Mucosa of descending colon (tissue), 3 donors: ENCODE measurements around the gene MNAT1. TPM values are rescaled to one million over a fixed set of nuclear protein-coding genes. Genes with fewer than 3 reads are reported as not detected.

Experiments used
- ATAC-seq: fragments of 200-7000 bp; cut with Tn5 transposase; one replicate; pipeline ENCODE4 v1.9.1; 2020; ENCODE audit warnings: mild to moderate bottlenecking, moderate library complexity
- DNase-seq, 3 donors: peaks; one replicate each; pipeline ENCODE4 v3.0.0-alpha.2; 2020
- H3K36me3 ChIP-seq: fragments of 200-600 bp; one replicate; pipeline ENCODE4 v1.8.0; 2021; ENCODE audit warnings: low read depth, mild to moderate bottlenecking
- H3K4me1 ChIP-seq: fragments of 200-600 bp; one replicate; pipeline ENCODE4 v1.8.0; 2021; ENCODE audit warnings: low read depth, mild to moderate bottlenecking
- H3K4me3 ChIP-seq: fragments of 200-600 bp; one replicate; pipeline ENCODE4 v1.8.0; 2021; ENCODE audit warnings: mild to moderate bottlenecking
- H3K9me3 ChIP-seq: fragments of 200-600 bp; one replicate; pipeline ENCODE4 v1.8.0; 2021; ENCODE audit warnings: mild to moderate bottlenecking
- CTCF ChIP-seq: fragments of 200-600 bp; IDR thresholded peaks from one replicate; pipeline ENCODE4 v1.8.0; 2022; ENCODE audit warnings: antibody characterized with exemption, mild to moderate bottlenecking
- intact Hi-C, 2 donors: fragments of 100-400 bp; cut with DNase I in 1 of 2; cut with micrococcal nuclease in 1 of 2; formaldehyde crosslinking; loops; one replicate each; pipeline versions ENCODE4 v1.11.0 to v1.11.1; 2022; cut with DNase I, micrococcal nuclease
- long read RNA-seq, 2 donors: library from polyadenylated mRNA; unstranded; transcript quantifications; one replicate each; pipeline ENCODE4 v2.0.0, GENCODE V29; 2019 to 2021
- total RNA-seq, 3 donors: library from RNA; stranded (reverse); fragmentation: NEBNext Ultra II Directional in 2 of 3; extraction: Animal tissue kit (Norgen Biotek cat#: 25700) in 2 of 3; gene quantifications; one replicate each; pipeline versions ENCODE4 v1.2.1 to v1.2.4, GENCODE V29; 2021 to 2023
- donor health status: DM: no; HTN: no; CAD: no; lungs with moderate emphysema.
- donor health status: DM: no; HTN: no; CAD: no.
- donor health status: DM: no; HTN: yes; CAD: no.

MNAT1 gene
- total RNA-seq, result 10 to 100 TPM; 13.4 to 19.8 (median 14.3) TPM
- long read RNA-seq, donor 1, transcript MNAT1-201 (8 exons, 2,635 nt), result major isoform, 7 of 12 reads
- long read RNA-seq, donor 1, partial matches to known transcripts, result 3 of 12 reads
- long read RNA-seq, donor 1, other reads (novel, unspliced or antisense), result 1 of 12 reads
- long read RNA-seq, donor 2, transcript MNAT1-208 (4 exons, 1,097 nt), result major isoform, 5 of 12 reads
- long read RNA-seq, donor 2, partial matches to known transcripts, result 4 of 12 reads
- long read RNA-seq, donor 2, other reads (novel, unspliced or antisense), result 1 of 12 reads

GRCh38 chr14:60734465-60735242 lies at the start of gene MNAT1:
MNAT1 (plus strand) TSS chr14:60734761; CDS start chr14:60734863, 102 bp downstream.
- H3K4me1 ChIP-seq, result peaks cover 9% of the 10 kb centered on the region
- peak; percentile 98 for ATAC-seq
- no peak for TF ChIP-seq CTCF

GRCh38 chr14:60686865-60687264 lies 47.7 kb upstream of the MNAT1 start:
- intact Hi-C loops, result no loop called here
- no peaks in the 10 kb centered on the region for H3K9me3 ChIP-seq
- DNase-seq (no peak), ATAC-seq (no peak)
- no peak overlapping the region for H3K4me3 ChIP-seq
- H3K4me1 ChIP-seq, result no peaks in the 10 kb centered on the region
- no peak for TF ChIP-seq CTCF
- no peaks in the 10 kb centered on the region for H3K36me3 ChIP-seq

More at GRCh38 chr14:60734465-60735242, at the start of gene MNAT1:
- H3K36me3 ChIP-seq, result no peaks in the 10 kb centered on the region
- H3K4me3 ChIP-seq, result peak within 1 kb of the TSS; percentile 29
- DNase-seq, result peak; percentile 69 to 82 (median 80)
- no peaks in the 10 kb centered on the region for H3K9me3 ChIP-seq
- intact Hi-C loops, result no loop called here

- Histone ChIP-seq H3K9me3 (no peaks in the 10 kb centered on the region), H3K36me3 (no peaks in the 10 kb centered on the region), H3K4me1 (no peaks in the 10 kb centered on the region), H3K4me3 (no peak overlapping the region)
- no peak for DNase-seq
- TF ChIP-seq CTCF, result no peak
- no peak for ATAC-seq
- intact Hi-C loops, result no loop called here
Observed at GRCh38 chr14:60691383-60692113, 43.0 kb upstream of the MNAT1 start.

- H3K9me3 ChIP-seq, result peaks cover under 1% of the 10 kb centered on the region
- no peaks in the 10 kb centered on the region for H3K36me3 ChIP-seq
- no peaks in the 10 kb centered on the region for H3K4me1 ChIP-seq
- no peak for TF ChIP-seq CTCF
- DNase-seq (no peak), ATAC-seq (no peak)
- no peak overlapping the region for H3K4me3 ChIP-seq
- intact Hi-C loops, result no loop called here
Observed at GRCh38 chr14:60695327-60695726, 39.2 kb upstream of the MNAT1 start.

- ATAC-seq, result no peak
- TF ChIP-seq CTCF, result no peak
- Histone ChIP-seq H3K4me1 (no peaks in the 10 kb centered on the region), H3K36me3 (no peaks in the 10 kb centered on the region), H3K9me3 (peaks cover 9% of the 10 kb centered on the region), H3K4me3 (no peak overlapping the region)
- no peak for DNase-seq
- intact Hi-C loops, result no loop called here
Observed at GRCh38 chr14:60700598-60700997, 34.0 kb upstream of the MNAT1 start.
